Measurements from ENCODE around the gene BATF2.

DNA sequence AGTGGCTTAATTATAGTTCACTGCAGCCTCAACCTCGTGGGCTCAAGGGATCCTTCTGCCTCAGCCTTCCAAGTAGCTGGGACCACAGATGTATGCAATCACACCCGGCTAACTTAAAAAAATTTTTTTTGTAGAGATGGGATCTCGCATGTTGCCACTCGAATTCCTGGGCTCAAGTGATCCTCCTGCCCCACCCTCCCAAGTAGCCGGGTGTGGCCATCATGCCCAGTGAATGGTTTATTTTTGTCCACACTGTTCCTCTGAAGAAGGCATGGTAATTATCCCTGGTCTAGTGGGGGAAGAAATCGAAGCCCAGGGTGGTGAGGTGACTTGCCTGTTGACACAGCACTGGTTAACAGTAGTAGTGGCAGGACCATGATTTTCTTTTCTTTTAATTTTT lies 46.1 kb upstream of the BATF2 start:
- TF ChIP-seq CTCF (conservative IDR thresholded peaks at IDR 0.05 in 1 of 2, IDR thresholded peaks at IDR 0.05 in 1 of 2; ENCODE audit: extremely low read depth in 1 of 2, insufficient read depth in 1 of 2, low read depth in 1 of 2, low read length in 2 of 2) (no peak), EZH2 (IDR thresholded peaks at IDR 0.05; ENCODE audit: borderline replicate concordance, low read length) (no peak)

All from mammary epithelial cell (primary cell).